HL-60 (cell line): ENCODE results near the gene SLC24A3.
A peak's percentile ranks its signal among the peaks of the same experiment; 100 is the strongest.

ENCODE experiments used
- DNase-seq, 2 experiments: peaks; one replicate each; pipeline ENCODE4 v3.0.0-alpha.2; 2010 to 2020; ENCODE audit warnings: low read depth in 1 of 2, low spot score in 1 of 2
- H3K27ac ChIP-seq: fragments of 250-450 bp; sonication (Bioruptor Pico); replicated peaks from 2 replicates; pipeline ENCODE4 v1.5.1; 2020; ENCODE audit warnings: mild to moderate bottlenecking, moderate library complexity
- H3K27me3 ChIP-seq: fragments of 250-450 bp; sonication (Bioruptor Pico); 2 replicates; pipeline ENCODE4 v1.5.1; 2021; ENCODE audit warnings: mild to moderate bottlenecking, moderate library complexity; ENCODE audit not compliant: insufficient read depth, poor library complexity, severe bottlenecking
- H3K4me3 ChIP-seq: replicated peaks from 2 replicates; pipeline ENCODE4 v1.5.1; 2011; ENCODE audit warnings: mild to moderate bottlenecking, control low read depth, low read length; ENCODE audit not compliant: insufficient read depth
- CTCF ChIP-seq: IDR thresholded peaks from one replicate; pipeline ENCODE4 v1.5.1; 2011; ENCODE audit warnings: low read length, control low read depth, inconsistent platforms; ENCODE audit not compliant: insufficient read depth
- GABPA ChIP-seq: IDR thresholded peaks from 2 replicates; pipeline ENCODE4 v1.6.1; 2012; ENCODE audit warnings: low read depth
- POLR2AphosphoS5 ChIP-seq: IDR thresholded peaks from 2 replicates; pipeline ENCODE4 v1.6.1; 2012; ENCODE audit warnings: low read depth
- REST ChIP-seq: IDR thresholded peaks from 2 replicates; pipeline ENCODE4 v1.6.1; 2012; ENCODE audit warnings: low read depth; ENCODE audit not compliant: insufficient replicate concordance
- SPI1 ChIP-seq: IDR thresholded peaks from 2 replicates; pipeline ENCODE4 v1.6.1; 2012; ENCODE audit warnings: low read depth, mild to moderate bottlenecking, borderline replicate concordance

Gene SLC24A3

GRCh38 chr20:19737025-19737424 lies 524.6 kb downstream of the SLC24A3 start:
- Histone ChIP-seq H3K27me3 (no peaks in the 10 kb centered on the region), H3K27ac (no peak overlapping the region), H3K4me3 (no peak overlapping the region)
- peak; percentile 18 to 91 for DNase-seq
- TF ChIP-seq GABPA = no peak
- TF ChIP-seq CTCF = no peak
- no peak for TF ChIP-seq SPI1
- TF ChIP-seq POLR2AphosphoS5 = no peak
- no peak for TF ChIP-seq REST

GRCh38 chr20:19738951-19739350 lies 526.5 kb downstream of the SLC24A3 start:
- Histone ChIP-seq H3K27ac (no peak overlapping the region), H3K27me3 (peaks cover 3% of the 10 kb centered on the region), H3K4me3 (no peak overlapping the region)
- TF ChIP-seq SPI1 (no peak), GABPA (no peak), CTCF (no peak), POLR2AphosphoS5 (no peak), REST (no peak)
- DNase-seq = no peak

- peaks cover 3% of the 10 kb centered on the region for H3K27me3 ChIP-seq
- H3K27ac ChIP-seq = no peak overlapping the region
- no peak for DNase-seq
- H3K4me3 ChIP-seq = no peak overlapping the region
- no peak for TF ChIP-seq GABPA
- TF ChIP-seq POLR2AphosphoS5 = no peak
- TF ChIP-seq REST = no peak
- no peak for TF ChIP-seq SPI1
- TF ChIP-seq CTCF = no peak
Measured at GRCh38 chr20:19739351-19739750, 526.9 kb downstream of the SLC24A3 start.
